ENCODE data around the gene DNAJC1. TPM values are rescaled to one million over a fixed set of nuclear protein-coding genes. Genes with fewer than 3 reads are reported as not detected.

The DNAJC1 gene
- total RNA-seq, 5 donors from 2014 or later (not counting 1 experiment from before 2014, with no cell fraction given), result 12.8 to 23.1 (median 16.7) TPM

DNA sequence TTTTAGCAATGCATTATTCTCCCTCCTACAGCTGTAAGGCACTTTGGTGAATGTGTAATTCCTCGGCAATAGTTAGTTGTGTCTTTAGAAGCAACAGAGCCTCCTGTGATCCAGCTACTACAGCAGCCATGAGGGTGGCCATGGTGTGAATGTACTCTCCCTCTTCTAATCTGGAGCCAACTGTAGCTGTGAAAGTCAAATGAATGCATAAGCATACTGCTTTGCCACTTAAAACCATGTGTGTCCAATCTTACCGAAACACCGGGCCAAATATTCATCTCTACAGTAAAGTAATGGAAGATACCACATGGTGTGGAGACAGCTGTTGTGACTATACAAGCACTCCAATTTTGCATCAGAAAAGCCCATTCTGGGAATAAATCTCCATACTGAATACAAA, 195.0 kb downstream of the DNAJC1 start:
- Histone ChIP-seq H3K9me3 (no peaks in the 10 kb centered on the region), H3K27ac (ENCODE audit: low read length) (no peak overlapping the region), H3K36me3 (ENCODE audit: control insufficient read depth in 2 of 2, extremely low read depth in 1 of 2, insufficient read depth in 1 of 2, low read length in 1 of 2) (no peaks in the 10 kb centered on the region), H3K4me3 (ENCODE audit: control insufficient read depth in 1 of 2, extremely low read depth in 1 of 2, low read length in 1 of 2) (no peak overlapping the region), H3K4me1 (ENCODE audit: control insufficient read depth in 1 of 2, extremely low read depth in 1 of 2, insufficient read depth in 2 of 2, low read length in 2 of 2) (no peaks in the 10 kb centered on the region), H3K27me3 (replicated peaks in 1 of 2; ENCODE audit: control insufficient read depth in 2 of 2, extremely low read depth in 1 of 2, insufficient read depth in 2 of 2, low read length in 1 of 2) (no peaks in the 10 kb centered on the region)
- Mint-ChIP-seq H3K27ac (no peak overlapping the region), H3K9me3 (no peaks in the 10 kb centered on the region), H3K4me3 (no peak overlapping the region), H3K36me3 (peaks cover 5% of the 10 kb centered on the region), H3K27me3 (no peaks in the 10 kb centered on the region), H3K4me1 (no peaks in the 10 kb centered on the region)
- no CpG with 5 or more reads among the region's 3 CpGs for WGBS (ENCODE audit: insufficient coverage)
- ATAC-seq (replicated peaks in 1 of 4) (no peak), DNase-seq (no peak)
- ChIA-PET POLR2A (interaction anchor here in 1 of 2 donors (0.6 kb wide), 1 partner anchor 445 kb away, joined by 3 read pairs; no protein-coding TSS in a partner anchor), CTCF (interaction anchor here in 1 of 2 donors (0.5 kb wide), 1 partner anchor 312 kb away, joined by 7 read pairs; no protein-coding TSS in a partner anchor)

DNA sequence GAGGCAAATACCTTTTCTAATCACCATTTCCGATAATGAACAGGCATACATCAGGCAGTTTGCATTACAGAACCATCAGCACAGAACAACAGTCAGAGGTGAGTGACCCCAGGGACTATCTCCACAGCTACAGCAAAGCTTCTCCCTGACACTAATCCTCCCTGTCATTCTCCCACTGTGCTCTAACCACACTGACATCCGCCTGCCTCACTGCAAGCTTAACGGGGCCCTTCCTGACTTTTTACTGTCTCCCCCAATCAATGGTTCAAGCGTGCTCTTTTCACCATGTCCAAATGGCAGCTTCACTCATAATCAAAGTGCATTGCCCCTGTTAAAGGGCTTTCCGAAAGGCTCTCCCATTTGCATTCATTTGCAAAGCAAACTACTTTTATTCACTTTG, 196.3 kb downstream of the DNAJC1 start:
- H3K4me3 ChIP-seq (ENCODE audit: control insufficient read depth in 1 of 2, extremely low read depth in 1 of 2, low read length in 1 of 2), result no peak overlapping the region
- DNase-seq (no peak), ATAC-seq (replicated peaks in 1 of 4) (no peak)
- no peak overlapping the region for H3K27ac Mint-ChIP-seq
- no peaks in the 10 kb centered on the region for H3K9me3 ChIP-seq
- H3K27ac ChIP-seq (ENCODE audit: low read length), result no peak overlapping the region
- ChIA-PET POLR2A (interaction anchor here in 1 of 2 donors (0.7 kb wide), 1 partner anchor 96 kb away, joined by 3 read pairs; no protein-coding TSS in a partner anchor), CTCF (no interaction called here)
- peaks cover 13% of the 10 kb centered on the region for H3K36me3 Mint-ChIP-seq
- H3K27me3 ChIP-seq (replicated peaks in 1 of 2; ENCODE audit: control insufficient read depth in 2 of 2, extremely low read depth in 1 of 2, insufficient read depth in 2 of 2, low read length in 1 of 2), result no peaks in the 10 kb centered on the region
- H3K4me1 ChIP-seq (ENCODE audit: control insufficient read depth in 1 of 2, extremely low read depth in 1 of 2, insufficient read depth in 2 of 2, low read length in 2 of 2), result no peaks in the 10 kb centered on the region
- no peaks in the 10 kb centered on the region for H3K36me3 ChIP-seq (ENCODE audit: control insufficient read depth in 2 of 2, extremely low read depth in 1 of 2, insufficient read depth in 1 of 2, low read length in 1 of 2)
- 94% methylated on average over 4 of the region's 5 CpGs for WGBS (ENCODE audit: insufficient coverage)
- no peaks in the 10 kb centered on the region for H3K27me3 Mint-ChIP-seq
- H3K9me3 Mint-ChIP-seq, result no peaks in the 10 kb centered on the region
- no peaks in the 10 kb centered on the region for H3K4me1 Mint-ChIP-seq
- no peak overlapping the region for H3K4me3 Mint-ChIP-seq

DNA sequence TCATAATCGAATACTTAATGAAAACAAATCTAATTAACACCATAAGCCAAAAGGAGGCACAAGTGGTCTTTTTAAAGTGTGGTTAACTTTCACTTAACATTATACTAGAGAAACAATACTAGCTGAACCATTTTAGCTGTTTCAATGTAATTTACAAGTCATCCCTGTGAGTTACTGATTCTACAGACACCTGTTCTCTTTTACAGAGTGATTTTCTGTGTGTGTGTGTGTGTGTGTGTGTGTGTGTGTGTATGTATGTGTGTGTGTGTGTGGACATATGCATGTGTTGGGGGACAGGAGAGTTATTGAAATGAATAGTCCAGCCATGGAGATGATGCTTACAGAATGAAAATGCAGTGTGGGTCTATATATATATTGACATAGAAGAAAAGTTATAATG, 200.2 kb downstream of the DNAJC1 start:
- Histone ChIP-seq H3K4me1 (ENCODE audit: control insufficient read depth in 1 of 2, extremely low read depth in 1 of 2, insufficient read depth in 2 of 2, low read length in 2 of 2) (peaks cover 1 to 4% of the 10 kb centered on the region in 2 experiments), H3K9me3 (no peaks in the 10 kb centered on the region), H3K27me3 (replicated peaks in 1 of 2; ENCODE audit: control insufficient read depth in 2 of 2, extremely low read depth in 1 of 2, insufficient read depth in 2 of 2, low read length in 1 of 2) (no peaks in the 10 kb centered on the region), H3K4me3 (ENCODE audit: control insufficient read depth in 1 of 2, extremely low read depth in 1 of 2, low read length in 1 of 2) (no peak overlapping the region), H3K27ac (ENCODE audit: low read length) (no peak overlapping the region), H3K36me3 (ENCODE audit: control insufficient read depth in 2 of 2, extremely low read depth in 1 of 2, insufficient read depth in 1 of 2, low read length in 1 of 2) (no peaks in the 10 kb centered on the region)
- ChIA-PET POLR2A (no interaction called here), CTCF (no interaction called here)
- ATAC-seq (replicated peaks in 1 of 4), result no peak
- DNase-seq, result no peak
- no peak overlapping the region for H3K27ac Mint-ChIP-seq
- H3K4me1 Mint-ChIP-seq, result peaks cover 8 to 12% (median 8%) of the 10 kb centered on the region in 3 donors
- H3K36me3 Mint-ChIP-seq, result peaks cover 37% of the 10 kb centered on the region
- no peak overlapping the region for H3K4me3 Mint-ChIP-seq
- no peaks in the 10 kb centered on the region for H3K27me3 Mint-ChIP-seq
- peaks cover 0 to 6% (median 3%) of the 10 kb centered on the region in 3 donors for H3K9me3 Mint-ChIP-seq
- no CpG with 5 or more reads among the region's 1 CpG for WGBS (ENCODE audit: insufficient coverage)

DNA sequence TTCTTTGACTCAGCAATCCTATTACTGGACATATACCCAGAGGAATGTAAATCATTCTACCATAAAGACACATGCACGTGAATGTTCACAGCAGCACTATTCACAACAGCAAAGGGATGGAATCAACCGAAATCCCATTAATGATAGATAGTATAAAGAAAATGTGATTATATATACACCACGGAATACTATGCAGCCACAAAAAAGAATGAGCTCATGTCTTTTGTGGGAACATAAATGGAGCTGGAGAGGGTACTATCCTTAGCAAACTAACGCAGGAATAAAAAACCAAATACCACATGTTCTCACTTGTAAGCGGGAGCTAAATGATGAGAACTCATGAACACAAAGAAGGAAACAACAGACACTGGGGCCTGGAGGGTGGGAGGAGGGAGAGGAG, 201.9 kb downstream of the DNAJC1 start:
- Mint-ChIP-seq H3K4me3 (no peak overlapping the region), H3K36me3 (peaks cover 49% of the 10 kb centered on the region), H3K27ac (no peak overlapping the region), H3K9me3 (peaks cover 0 to 6% (median 3%) of the 10 kb centered on the region in 3 donors), H3K4me1 (peaks cover 21 to 29% (median 23%) of the 10 kb centered on the region in 3 donors), H3K27me3 (no peaks in the 10 kb centered on the region)
- Histone ChIP-seq H3K27ac (ENCODE audit: low read length) (no peak overlapping the region), H3K4me3 (ENCODE audit: control insufficient read depth in 1 of 2, extremely low read depth in 1 of 2, low read length in 1 of 2) (no peak overlapping the region), H3K27me3 (replicated peaks in 1 of 2; ENCODE audit: control insufficient read depth in 2 of 2, extremely low read depth in 1 of 2, insufficient read depth in 2 of 2, low read length in 1 of 2) (no peaks in the 10 kb centered on the region), H3K9me3 (no peaks in the 10 kb centered on the region), H3K36me3 (ENCODE audit: control insufficient read depth in 2 of 2, extremely low read depth in 1 of 2, insufficient read depth in 1 of 2, low read length in 1 of 2) (no peaks in the 10 kb centered on the region), H3K4me1 (ENCODE audit: control insufficient read depth in 1 of 2, extremely low read depth in 1 of 2, insufficient read depth in 2 of 2, low read length in 2 of 2) (peaks cover 9 to 13% of the 10 kb centered on the region in 2 experiments)
- CTCF ChIA-PET, result no interaction called here
- no peak for ATAC-seq (replicated peaks in 1 of 4)
- DNase-seq, result no peak
- WGBS (ENCODE audit: insufficient coverage), result no CpG with 5 or more reads among the region's 5 CpGs
- POLR2A ChIA-PET, result interaction anchor here (0.6 kb wide), 2 partner anchors 12 to 214 kb away, joined by 3 to 9 read pairs; no protein-coding TSS in a partner anchor

GRCh38 chr10:21797984-21798765, 205.4 kb downstream of the DNAJC1 start:
- CTCF ChIA-PET, result no interaction called here
- Histone ChIP-seq H3K27ac (ENCODE audit: low read length) (peak overlapping the region; percentile 16), H3K27me3 (replicated peaks in 1 of 2; ENCODE audit: control insufficient read depth in 2 of 2, extremely low read depth in 1 of 2, insufficient read depth in 2 of 2, low read length in 1 of 2) (no peaks in the 10 kb centered on the region), H3K36me3 (ENCODE audit: control insufficient read depth in 2 of 2, extremely low read depth in 1 of 2, insufficient read depth in 1 of 2, low read length in 1 of 2) (no peaks in the 10 kb centered on the region), H3K4me3 (ENCODE audit: control insufficient read depth in 1 of 2, extremely low read depth in 1 of 2, low read length in 1 of 2) (no peak overlapping the region), H3K9me3 (no peaks in the 10 kb centered on the region), H3K4me1 (ENCODE audit: control insufficient read depth in 1 of 2, extremely low read depth in 1 of 2, insufficient read depth in 2 of 2, low read length in 2 of 2) (peaks cover 9 to 13% of the 10 kb centered on the region in 2 experiments)
- WGBS (ENCODE audit: insufficient coverage), result 50% methylated on average over 4 of the region's 5 CpGs
- POLR2A ChIA-PET, result no interaction called here
- Mint-ChIP-seq H3K4me3 (peak overlapping the region in 1 of 3 donors; percentile 24), H3K4me1 (peaks cover 22 to 29% (median 25%) of the 10 kb centered on the region in 3 donors), H3K9me3 (peaks cover 0 to 6% (median 3%) of the 10 kb centered on the region in 3 donors), H3K36me3 (peaks cover 44% of the 10 kb centered on the region), H3K27me3 (no peaks in the 10 kb centered on the region), H3K27ac (peak overlapping the region; percentile 85)
- ATAC-seq (replicated peaks in 1 of 4), result peak; percentile 78 to 92 (median 84)
- peak in 6 of 35 experiments; percentile 2 to 39 (median 6) for DNase-seq

- H3K4me1 ChIP-seq (ENCODE audit: control insufficient read depth in 1 of 2, extremely low read depth in 1 of 2, insufficient read depth in 2 of 2, low read length in 2 of 2), result peaks cover 9 to 13% of the 10 kb centered on the region in 2 experiments
- WGBS (ENCODE audit: insufficient coverage), result no CpG with 5 or more reads among the region's 3 CpGs
- Mint-ChIP-seq H3K36me3 (peaks cover 46% of the 10 kb centered on the region), H3K27me3 (no peaks in the 10 kb centered on the region), H3K4me1 (peaks cover 22 to 29% (median 25%) of the 10 kb centered on the region in 3 donors), H3K9me3 (peaks cover 0 to 6% (median 3%) of the 10 kb centered on the region in 3 donors), H3K27ac (peak overlapping the region; percentile 85), H3K4me3 (peak overlapping the region in 1 of 3 donors; percentile 24)
- no peak overlapping the region for H3K4me3 ChIP-seq (ENCODE audit: control insufficient read depth in 1 of 2, extremely low read depth in 1 of 2, low read length in 1 of 2)
- H3K36me3 ChIP-seq (ENCODE audit: control insufficient read depth in 2 of 2, extremely low read depth in 1 of 2, insufficient read depth in 1 of 2, low read length in 1 of 2), result no peaks in the 10 kb centered on the region
- ChIA-PET POLR2A (no interaction called here), CTCF (no interaction called here)
- ATAC-seq (replicated peaks in 1 of 4), result peak in 1 of 4 experiments; percentile 55
- no peak for DNase-seq
- peak overlapping the region; percentile 16 for H3K27ac ChIP-seq (ENCODE audit: low read length)
- H3K9me3 ChIP-seq, result no peaks in the 10 kb centered on the region
- H3K27me3 ChIP-seq (replicated peaks in 1 of 2; ENCODE audit: control insufficient read depth in 2 of 2, extremely low read depth in 1 of 2, insufficient read depth in 2 of 2, low read length in 1 of 2), result no peaks in the 10 kb centered on the region
Observed at GRCh38 chr10:21797533-21797932, 206.0 kb downstream of the DNAJC1 start.

Data from T-cell (primary cell).